ENCODE data around the gene TMEM169. TPM values are rescaled to one million over a fixed set of nuclear protein-coding genes. Genes with fewer than 3 reads are reported as not detected.
"Not testable (repeated sequence)": the region's sequence is repeated elsewhere in the genome, so short reads cannot be mapped to it uniquely, and the experiment has no call there.

Gene TMEM169
- total RNA-seq, 1 donor from 2014 or later, result 1.5 TPM

GRCh38 chr2:216126943-216127342, 45.2 kb downstream of the TMEM169 start:
- DNase-seq (ENCODE audit: low spot score) (no peak), ATAC-seq (no peak)

GRCh38 chr2:216130346-216130971, 48.7 kb downstream of the TMEM169 start:
- ATAC-seq, result peak; percentile 50

GRCh38 chr2:216131175-216131926, 49.6 kb downstream of the TMEM169 start:
- DNase-seq (ENCODE audit: low spot score) (no peak), ATAC-seq (peak; percentile 21)

More at GRCh38 chr2:216130346-216130971, 48.7 kb downstream of the TMEM169 start:
- DNase-seq (ENCODE audit: low spot score), result no peak

- ATAC-seq (no peak), DNase-seq (ENCODE audit: low spot score) (no peak)
Observed at GRCh38 chr2:216132585-216132984, 50.9 kb downstream of the TMEM169 start.

- no peak for DNase-seq (ENCODE audit: low spot score)
- ATAC-seq, result peak; percentile 46
Observed at GRCh38 chr2:216133397-216133796, 51.7 kb downstream of the TMEM169 start.

GRCh38 chr2:216134958-216135541, 53.3 kb downstream of the TMEM169 start:
- ATAC-seq (peak; percentile 65), DNase-seq (ENCODE audit: low spot score) (no peak)

GRCh38 chr2:216139884-216140283, 58.2 kb downstream of the TMEM169 start:
- DNase-seq (ENCODE audit: low spot score) (no peak), ATAC-seq (peak; percentile 86)

- not testable (repeated sequence) for DNase-seq (ENCODE audit: low spot score); ATAC-seq
Observed at GRCh38 chr2:216141516-216141915, 59.8 kb downstream of the TMEM169 start.

GRCh38 chr2:216142540-216142939, 60.8 kb downstream of the TMEM169 start:
- ATAC-seq (no peak), DNase-seq (ENCODE audit: low spot score) (no peak)

GRCh38 chr2:216144372-216144771, 62.7 kb downstream of the TMEM169 start:
- DNase-seq (ENCODE audit: low spot score) (no peak), ATAC-seq (no peak)

GRCh38 chr2:216144857-216145256, 63.1 kb downstream of the TMEM169 start:
- ATAC-seq (no peak), DNase-seq (ENCODE audit: low spot score) (no peak)

- DNase-seq (ENCODE audit: low spot score) (no peak), ATAC-seq (no peak)
Observed at GRCh38 chr2:216146573-216146972, 64.9 kb downstream of the TMEM169 start.

- DNase-seq (ENCODE audit: low spot score) (no peak), ATAC-seq (peak; percentile 34)
Observed at GRCh38 chr2:216147172-216148131, 65.7 kb downstream of the TMEM169 start.

GRCh38 chr2:216148983-216149382, 67.3 kb downstream of the TMEM169 start:
- no peak for ATAC-seq
- no peak for DNase-seq (ENCODE audit: low spot score)

GRCh38 chr2:216149741-216150140, 68.0 kb downstream of the TMEM169 start:
- DNase-seq (ENCODE audit: low spot score) (no peak), ATAC-seq (no peak)

- ATAC-seq (no peak), DNase-seq (ENCODE audit: low spot score) (no peak)
Observed at GRCh38 chr2:216151313-216152025, 69.8 kb downstream of the TMEM169 start.
